ENCODE results near the gene ZNF816.

GRCh38 chr19:52943884-52944643 lies 18.6 kb downstream of the ZNF816 start:
- TF ChIP-seq EZH2phosphoT487 (IDR thresholded peaks at IDR 0.05; ENCODE audit: low read depth, severe bottlenecking, unreplicated experiment) (no peak), CTCF (IDR thresholded peaks at IDR 0.05; ENCODE audit: poor library complexity) (no peak), EZH2 (IDR thresholded peaks at IDR 0.05; ENCODE audit: borderline replicate concordance) (no peak)

All from hepatocyte (in vitro differentiated cells).